HCT116 (cell line): Measurements from ENCODE around the gene SPTLC1. TPM values are rescaled to one million over a fixed set of nuclear protein-coding genes. Genes with fewer than 3 reads are reported as not detected.

Experiments used
- ATAC-seq: fragments of 200-7000 bp; cut with Tn5 transposase; 2 replicates; pipeline ENCODE4 v1.9.1; 2020; ENCODE audit warnings: mild to moderate bottlenecking, moderate library complexity
- BruUV-seq: library from RNA; stranded (reverse); fragments of 400-500 nt; replicated peaks from 2 replicates; lab custom pipeline; 2021; lab: Mats Ljungman, UMichigan
- CTCF ChIA-PET: fragments of 300-600 bp; sonication (Branson Sonifier 250); formaldehyde crosslinking; loops from one replicate; lab custom pipeline; 2021; ENCODE audit warnings: antibody characterized with exemption; lab: Charles Lee
- POLR2A ChIA-PET: fragments of 300-600, 350-600 bp; sonication (Branson Sonifier 250); formaldehyde crosslinking; loops from one replicate; lab custom pipeline; 2021; ENCODE audit warnings: antibody characterized with exemption; lab: Charles Lee
- RAD21 ChIA-PET, 2 experiments: fragments of 300-600 bp; sonication (Branson Sonifier 250); formaldehyde crosslinking; loops; one replicate each; lab custom pipeline; 2023; ENCODE audit warnings: low total read pairs in 2 of 2; ENCODE audit not compliant: uncharacterized antibody in 2 of 2, unreplicated experiment in 2 of 2, low non-redundant PET in 1 of 2; lab: Charles Lee
- DNase-seq: peaks from one replicate; pipeline ENCODE4 v3.0.0-alpha.2; 2010; ENCODE audit warnings: low read depth, low spot score
- H2AFZ ChIP-seq: fragments of 200-600 bp; shearing (Covaris generic), sonication (generic); 2 replicates; pipeline ENCODE4 v1.6.1; 2017; ENCODE audit warnings: low read depth, mixed run types, mixed read lengths, antibody characterized with exemption, low read length; ENCODE audit not compliant: poor library complexity, severe bottlenecking
- H3K27ac ChIP-seq: 2 replicates; pipeline ENCODE4 v1.5.1; 2012; ENCODE audit warnings: low read depth, low read length
- H3K27me3 ChIP-seq: fragments of 200-600 bp; sonication (generic); 2 replicates; pipeline ENCODE4 v1.6.1; 2016; ENCODE audit warnings: mixed run types, low read length, mixed read lengths; ENCODE audit not compliant: insufficient read depth
- H3K36me3 ChIP-seq, 2 experiments: fragments of 200-500 bp in 1 of 2; fragments of 200-600 bp in 1 of 2; sonication (Bioruptor generic) in 1 of 2; sonication (generic) in 1 of 2; 2 replicates each; pipeline versions ENCODE4 v1.5.1 to v1.6.1; 2014 to 2016; ENCODE audit warnings: low read length in 2 of 2, inconsistent platforms in 1 of 2, mixed read lengths in 1 of 2, mixed run types in 1 of 2; ENCODE audit not compliant: insufficient read depth in 2 of 2, control insufficient read depth in 1 of 2
- H3K4me1 ChIP-seq, 2 experiments: fragments of 200-600 bp in 1 of 2; sonication (generic) in 1 of 2; 2 replicates each; pipeline versions ENCODE4 v1.5.1 to v1.6.1; 2012 to 2017; ENCODE audit warnings: low read length in 2 of 2, inconsistent platforms in 1 of 2, mild to moderate bottlenecking in 1 of 2, mixed read lengths in 1 of 2, mixed run types in 1 of 2, moderate library complexity in 1 of 2; ENCODE audit not compliant: insufficient read depth in 2 of 2, control insufficient read depth in 1 of 2
- H3K4me2 ChIP-seq: fragments of 200-600 bp; sonication (generic); 2 replicates; pipeline ENCODE4 v1.6.1; 2017; ENCODE audit warnings: mixed run types, low read length, mixed read lengths
- H3K4me3 ChIP-seq, 2 experiments: fragments of 200-600 bp in 1 of 2; sonication (generic) in 1 of 2; replicated peaks in 1 of 2; 2 replicates each; pipeline ENCODE4 v1.5.1; 2011 to 2016; ENCODE audit warnings: low read length in 2 of 2, control low read depth in 1 of 2, low read depth in 1 of 2, mild to moderate bottlenecking in 1 of 2, mixed read lengths in 1 of 2, mixed run types in 1 of 2
- H3K79me2 ChIP-seq: fragments of 200-600 bp; sonication (generic); 2 replicates; pipeline ENCODE4 v1.6.1; 2017; ENCODE audit warnings: mild to moderate bottlenecking, mixed run types, low read length, moderate library complexity, mixed read lengths; ENCODE audit not compliant: insufficient read depth
- H3K9ac ChIP-seq: fragments of 200-600 bp; sonication (generic); 2 replicates; pipeline ENCODE4 v1.6.1; 2016; ENCODE audit warnings: low read length, mixed read lengths
- H3K9me2 ChIP-seq: fragments of 200-600 bp; sonication (generic), shearing (Covaris generic); 2 replicates; pipeline ENCODE4 v1.6.1; 2017; ENCODE audit warnings: mixed run types, mild to moderate bottlenecking, moderate library complexity; ENCODE audit not compliant: insufficient read depth
- H3K9me3 ChIP-seq, 2 experiments: fragments of 200-500 bp in 1 of 2; fragments of 200-600 bp in 1 of 2; sonication (Bioruptor generic) in 1 of 2; sonication (generic) in 1 of 2; 2 replicates each; pipeline ENCODE4 v1.6.1; 2014 to 2017; ENCODE audit warnings: low read length in 2 of 2, mixed read lengths in 2 of 2, inconsistent platforms in 1 of 2, low read depth in 1 of 2, mild to moderate bottlenecking in 1 of 2, mixed run types in 1 of 2, moderate library complexity in 1 of 2; ENCODE audit not compliant: control insufficient read depth in 1 of 2, insufficient read depth in 1 of 2
- H4K20me1 ChIP-seq: fragments of 200-600 bp; sonication (generic), shearing (Covaris generic); 2 replicates; pipeline ENCODE4 v1.6.1; 2017; ENCODE audit warnings: mixed run types, mild to moderate bottlenecking, moderate library complexity; ENCODE audit not compliant: insufficient read depth
- CBX3 ChIP-seq: IDR thresholded peaks from 2 replicates; pipeline ENCODE4 v1.6.1; 2012; ENCODE audit warnings: low read depth
- CEBPB ChIP-seq: IDR thresholded peaks from 2 replicates; pipeline ENCODE4 v1.6.1; 2012; ENCODE audit warnings: low read depth
- ELF1 ChIP-seq: IDR thresholded peaks from 2 replicates; pipeline ENCODE4 v1.6.1; 2012; ENCODE audit warnings: low read depth, borderline replicate concordance
- EZH2 ChIP-seq: fragments of 200-600 bp; sonication (generic); IDR thresholded peaks from 2 replicates; pipeline ENCODE4 v1.6.1; 2017; ENCODE audit warnings: antibody characterized with exemption, mixed run types
- EZH2phosphoT487 ChIP-seq: fragments of 200-600 bp; IDR thresholded peaks from 2 replicates; pipeline ENCODE4 v1.6.1; 2018; ENCODE audit warnings: antibody characterized with exemption, borderline replicate concordance
- POLR2AphosphoS5 ChIP-seq: IDR thresholded peaks from 2 replicates; pipeline ENCODE4 v1.6.1; 2011; ENCODE audit warnings: mild to moderate bottlenecking, low read depth, low read length, moderate library complexity
- RAD21 ChIP-seq: IDR thresholded peaks from 2 replicates; pipeline ENCODE4 v1.6.1; 2012; ENCODE audit warnings: low read depth, mild to moderate bottlenecking
- SIN3A ChIP-seq: IDR thresholded peaks from 2 replicates; pipeline ENCODE4 v1.6.1; 2012; ENCODE audit warnings: low read depth
- TCF7L2 ChIP-seq: IDR thresholded peaks from 2 replicates; pipeline ENCODE4 v1.7.0; 2011; ENCODE audit warnings: borderline replicate concordance, inconsistent platforms; ENCODE audit not compliant: insufficient read depth, insufficient read length; ENCODE audit errors: extremely low read depth
- YY1 ChIP-seq: IDR thresholded peaks from 2 replicates; pipeline ENCODE4 v1.6.1; 2011; ENCODE audit warnings: low read length, low read depth, moderate library complexity, mild to moderate bottlenecking; ENCODE audit not compliant: insufficient replicate concordance; ENCODE audit errors: extremely low read depth
- ZNF274 ChIP-seq: fragments of 200-500 bp; sonication (Bioruptor generic); IDR thresholded peaks from 2 replicates; pipeline ENCODE4 v1.6.1; 2014; ENCODE audit warnings: mild to moderate bottlenecking, low read depth, low read length, inconsistent platforms
- intact Hi-C: fragments of 100-400 bp; cut with micrococcal nuclease; formaldehyde crosslinking; loops from 2 replicates; pipeline ENCODE4 v1.10.0; 2022
- total RNA-seq: library from RNA; stranded (reverse); gene quantifications from one replicate; pipeline ENCODE4 v1.2.1, GENCODE V29; 2021; ENCODE audit not compliant: unreplicated experiment
- TF ChIP-seq, protein P1 (sequence below), 3 experiments: fragments of 200-600 bp in 1 of 3; sonication (generic) in 1 of 3; IDR thresholded peaks in 2 of 3; conservative IDR thresholded peaks in 1 of 3; 2 replicates each; pipeline ENCODE4 v1.5.1; 2012 to 2017; ENCODE audit warnings: low read depth in 2 of 3, low read length in 2 of 3, antibody characterized with exemption in 1 of 3, borderline replicate concordance in 1 of 3, control low read depth in 1 of 3, mild to moderate bottlenecking in 1 of 3, mixed read lengths in 1 of 3, mixed run types in 1 of 3, moderate library complexity in 1 of 3; ENCODE audit not compliant: insufficient read depth in 1 of 3
- TF ChIP-seq, protein P2 (sequence below): IDR thresholded peaks from 2 replicates; pipeline ENCODE4 v1.6.1; 2012
- TF ChIP-seq, protein P3 (sequence below): IDR thresholded peaks from 2 replicates; pipeline ENCODE4 v1.6.1; 2012

Gene SPTLC1
- total RNA-seq, 1 experiment from 2014 or later: 81.7 TPM

DNA sequence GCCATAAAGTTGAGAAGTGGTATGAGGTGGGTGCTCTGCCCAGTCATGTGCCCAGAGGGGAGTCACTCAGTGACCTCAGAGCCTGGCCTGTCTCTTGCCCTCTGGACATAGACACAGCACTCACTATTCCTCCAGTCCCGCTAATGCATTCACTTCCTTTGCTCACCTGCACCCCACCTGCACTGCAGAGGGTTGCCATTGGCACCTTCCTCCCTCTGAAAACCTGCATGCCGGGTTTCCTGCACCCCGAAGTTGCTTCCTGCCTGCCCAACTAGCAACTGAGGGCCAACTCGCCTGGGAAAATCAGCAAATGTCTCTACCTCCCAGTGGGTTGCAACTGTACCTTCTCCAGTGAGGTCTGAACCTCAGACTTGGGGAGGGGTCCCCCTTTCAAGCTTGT, 48.1 kb upstream of the SPTLC1 start (continued):
- TF ChIP-seq CEBPB: no peak
- TF ChIP-seq TCF7L2: no peak
- TF ChIP-seq POLR2AphosphoS5: no peak
- TF ChIP-seq ELF1: no peak
- TF ChIP-seq YY1: no peak
- TF ChIP-seq, protein P1, sequence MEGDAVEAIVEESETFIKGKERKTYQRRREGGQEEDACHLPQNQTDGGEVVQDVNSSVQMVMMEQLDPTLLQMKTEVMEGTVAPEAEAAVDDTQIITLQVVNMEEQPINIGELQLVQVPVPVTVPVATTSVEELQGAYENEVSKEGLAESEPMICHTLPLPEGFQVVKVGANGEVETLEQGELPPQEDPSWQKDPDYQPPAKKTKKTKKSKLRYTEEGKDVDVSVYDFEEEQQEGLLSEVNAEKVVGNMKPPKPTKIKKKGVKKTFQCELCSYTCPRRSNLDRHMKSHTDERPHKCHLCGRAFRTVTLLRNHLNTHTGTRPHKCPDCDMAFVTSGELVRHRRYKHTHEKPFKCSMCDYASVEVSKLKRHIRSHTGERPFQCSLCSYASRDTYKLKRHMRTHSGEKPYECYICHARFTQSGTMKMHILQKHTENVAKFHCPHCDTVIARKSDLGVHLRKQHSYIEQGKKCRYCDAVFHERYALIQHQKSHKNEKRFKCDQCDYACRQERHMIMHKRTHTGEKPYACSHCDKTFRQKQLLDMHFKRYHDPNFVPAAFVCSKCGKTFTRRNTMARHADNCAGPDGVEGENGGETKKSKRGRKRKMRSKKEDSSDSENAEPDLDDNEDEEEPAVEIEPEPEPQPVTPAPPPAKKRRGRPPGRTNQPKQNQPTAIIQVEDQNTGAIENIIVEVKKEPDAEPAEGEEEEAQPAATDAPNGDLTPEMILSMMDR (IDR thresholded peaks at IDR 0.05 in 2 of 3, conservative IDR thresholded peaks at IDR 0.05 in 1 of 3; ENCODE audit: borderline replicate concordance in 1 of 3, insufficient read depth in 1 of 3, low read depth in 2 of 3, low read length in 2 of 3): no peak
- TF ChIP-seq, protein P2, sequence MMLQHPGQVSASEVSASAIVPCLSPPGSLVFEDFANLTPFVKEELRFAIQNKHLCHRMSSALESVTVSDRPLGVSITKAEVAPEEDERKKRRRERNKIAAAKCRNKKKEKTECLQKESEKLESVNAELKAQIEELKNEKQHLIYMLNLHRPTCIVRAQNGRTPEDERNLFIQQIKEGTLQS: no peak
- no peak for TF ChIP-seq EZH2
- no peak for TF ChIP-seq RAD21
- no peak for TF ChIP-seq CBX3
- TF ChIP-seq, protein P3, sequence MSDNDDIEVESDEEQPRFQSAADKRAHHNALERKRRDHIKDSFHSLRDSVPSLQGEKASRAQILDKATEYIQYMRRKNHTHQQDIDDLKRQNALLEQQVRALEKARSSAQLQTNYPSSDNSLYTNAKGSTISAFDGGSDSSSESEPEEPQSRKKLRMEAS: no peak

DNA sequence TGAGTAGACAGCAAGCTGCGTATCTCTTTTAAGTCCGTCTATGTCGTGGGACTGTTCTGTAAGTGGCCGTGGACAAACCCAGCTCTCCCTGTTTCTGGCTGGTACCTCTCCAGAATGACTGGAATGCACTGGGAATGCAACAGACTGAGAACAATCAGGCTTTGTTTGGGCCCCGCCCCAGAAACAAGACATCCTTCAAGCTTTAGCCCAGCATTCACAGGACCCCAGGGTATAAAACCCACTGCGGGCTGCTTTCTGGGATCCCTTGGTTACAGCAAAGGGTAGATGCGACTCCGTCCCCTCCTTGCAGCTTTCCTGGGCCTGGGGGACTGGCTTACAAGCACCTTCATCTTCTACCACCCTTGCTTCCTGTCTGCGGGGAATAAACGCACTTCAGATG, 45.6 kb upstream of the SPTLC1 start:
- BruUV-seq: no TSS peak
- ChIA-PET CTCF (no interaction called here), RAD21 (no interaction called here), POLR2A (no interaction called here)
- Histone ChIP-seq H3K4me3 (no peak overlapping the region), H3K27ac (no peak overlapping the region), H2AFZ (no peak overlapping the region), H3K9me2 (no peaks in the 10 kb centered on the region), H3K9me3 (no peaks in the 10 kb centered on the region), H3K79me2 (no peaks in the 10 kb centered on the region), H4K20me1 (no peaks in the 10 kb centered on the region), H3K36me3 (no peaks in the 10 kb centered on the region), H3K4me2 (no peak overlapping the region), H3K27me3 (no peaks in the 10 kb centered on the region), H3K9ac (no peak overlapping the region), H3K4me1 (no peaks in the 10 kb centered on the region)
- no peak for DNase-seq
- TF ChIP-seq YY1 (no peak), ZNF274 (no peak), POLR2AphosphoS5 (no peak), EZH2phosphoT487 (no peak), RAD21 (no peak), TCF7L2 (no peak), SIN3A (no peak)
- no peak for ATAC-seq
- intact Hi-C loops: no loop called here
